GM21723 (cell line): Measurements from ENCODE around the gene RASSF1.
A peak's percentile ranks its signal among the peaks of the same experiment; 100 is the strongest.

Experiments
- ATAC-seq: cut with Tn5 transposase; IDR thresholded peaks from one replicate; pipeline ENCODE4 v1.9.1; 2021; ENCODE audit warnings: mild to moderate bottlenecking, moderate library complexity; ENCODE audit not compliant: unreplicated experiment

Gene RASSF1

DNA sequence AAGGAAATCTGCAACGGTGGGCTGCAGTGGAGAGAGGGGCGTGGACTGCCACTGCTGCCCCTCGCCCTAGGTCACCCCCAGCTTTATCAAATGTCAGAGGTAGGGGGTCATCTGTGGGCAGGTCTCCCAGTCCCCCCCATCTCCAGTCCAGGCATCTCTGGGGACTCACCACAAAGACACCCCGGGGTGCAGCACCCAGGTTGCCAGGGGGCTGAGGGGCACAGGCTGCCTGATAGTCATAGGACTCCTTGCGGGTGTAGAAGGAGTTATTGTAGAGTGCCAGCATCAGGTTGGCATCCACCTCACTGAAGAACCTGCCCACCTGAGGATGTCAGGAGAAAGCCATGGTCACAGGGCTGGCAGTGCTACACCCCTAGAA, 25.2 kb upstream of the RASSF1 start:
- ATAC-seq: no peak

DNA sequence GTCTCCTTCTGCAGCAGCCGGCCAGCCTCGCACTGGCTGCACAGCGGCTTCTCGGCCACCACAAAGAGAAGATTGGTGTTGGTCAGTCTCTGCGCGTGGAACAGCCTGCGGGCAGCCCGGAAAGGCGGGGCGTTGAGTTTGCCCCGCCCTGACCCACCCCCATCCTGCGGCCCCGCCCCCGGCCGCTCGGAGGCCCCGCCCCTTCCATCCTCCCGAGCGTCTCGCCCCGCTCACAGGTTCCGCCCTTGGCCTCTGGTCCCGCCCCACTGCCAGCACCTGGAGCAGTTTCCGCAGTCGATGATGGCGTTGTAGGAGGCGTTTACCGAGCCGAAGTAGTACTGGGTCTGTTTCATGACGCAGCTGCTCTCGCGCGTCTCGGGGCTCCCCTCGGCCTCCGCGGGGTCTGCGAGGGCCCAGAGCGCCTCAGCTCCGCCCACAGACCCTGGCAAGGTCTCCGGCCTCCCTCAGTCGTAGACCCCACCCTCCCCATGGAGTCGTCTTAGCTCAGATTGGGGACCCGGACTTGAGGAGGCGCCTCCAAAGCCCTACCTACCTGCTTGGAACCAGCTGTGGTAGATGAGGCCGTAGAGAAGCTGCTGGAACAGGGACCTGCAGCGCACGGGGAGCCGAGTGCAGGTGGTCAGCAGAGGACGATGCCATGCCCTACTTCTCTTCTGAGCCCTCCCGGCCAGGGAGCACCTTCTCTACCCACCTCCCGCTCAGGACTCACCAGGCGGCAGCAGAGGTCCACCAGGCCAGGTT, 24.6 kb upstream of the RASSF1 start:
- ATAC-seq: peak; percentile 85

DNA sequence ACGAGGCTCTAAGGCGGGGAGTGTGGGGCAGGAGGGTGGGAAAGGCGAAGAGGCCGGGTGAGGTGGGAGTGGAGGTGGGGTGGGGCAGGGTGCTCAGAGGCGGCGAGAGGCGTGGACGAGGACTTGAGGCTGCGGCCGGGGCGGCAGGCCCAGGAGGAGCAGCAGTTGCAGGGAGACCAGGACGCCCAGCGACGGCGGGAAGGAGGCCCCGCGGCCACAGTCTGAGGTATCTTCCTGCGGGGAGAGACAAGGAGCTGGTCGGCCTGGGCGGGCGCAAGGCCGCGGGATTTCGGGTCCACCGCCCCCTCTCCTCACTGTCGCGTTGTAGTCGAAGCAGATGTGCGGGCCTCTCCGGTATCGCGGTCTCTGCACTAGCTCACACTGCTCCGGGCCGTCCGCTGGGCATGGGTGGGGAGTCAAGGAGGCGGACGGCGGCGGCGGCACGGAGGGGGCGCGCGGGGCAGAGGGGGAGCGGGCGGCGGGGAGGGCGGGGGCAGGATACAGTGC, 24.0 kb upstream of the RASSF1 start:
- no peak for ATAC-seq

GRCh38 chr3:50359760-50360110, 19.1 kb upstream of the RASSF1 start:
- ATAC-seq: peak; percentile 15

- peak; percentile 99 for ATAC-seq
Observed at GRCh38 chr3:50358911-50359759, 18.5 kb upstream of the RASSF1 start, which contains the start of gene TMEM115. TSS of gene TMEM115 (minus strand) at chr3:50359521. CDS start at chr3:50359063, 458 bp downstream.

DNA sequence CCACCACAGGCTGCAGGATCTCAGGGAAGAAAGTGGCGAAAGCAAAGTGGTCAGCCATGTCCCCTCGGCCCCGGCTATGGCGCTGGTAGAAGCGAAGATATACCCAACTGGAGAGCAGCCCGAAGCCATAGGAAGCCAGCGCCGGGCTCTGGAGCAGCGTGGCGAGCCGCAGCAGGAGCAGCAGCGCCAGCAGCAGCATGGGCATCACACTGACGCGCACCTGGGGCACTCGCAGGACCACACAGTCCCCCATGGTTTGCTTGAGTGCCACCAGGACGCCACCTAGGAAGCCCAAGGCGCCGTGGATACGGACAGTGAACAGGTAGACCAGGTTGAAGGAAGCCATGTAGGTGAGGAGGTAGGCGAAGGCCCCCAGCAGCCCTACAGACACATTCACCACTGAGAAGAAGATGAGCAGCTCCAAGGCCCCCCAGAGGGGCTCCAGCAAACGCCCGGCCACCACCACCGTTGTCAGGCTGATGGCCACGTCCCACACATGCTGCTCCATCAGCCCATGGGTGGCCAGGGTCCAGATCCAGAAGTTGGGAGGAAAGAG, 17.8 kb upstream of the RASSF1 start:
- no peak for ATAC-seq

- no peak for ATAC-seq
Observed at GRCh38 chr3:50357481-50357880, 16.8 kb upstream of the RASSF1 start.

GRCh38 chr3:50356553-50356952, 15.9 kb upstream of the RASSF1 start:
- ATAC-seq: no peak

GRCh38 chr3:50355829-50356552, 15.4 kb upstream of the RASSF1 start:
- ATAC-seq: no peak

DNA sequence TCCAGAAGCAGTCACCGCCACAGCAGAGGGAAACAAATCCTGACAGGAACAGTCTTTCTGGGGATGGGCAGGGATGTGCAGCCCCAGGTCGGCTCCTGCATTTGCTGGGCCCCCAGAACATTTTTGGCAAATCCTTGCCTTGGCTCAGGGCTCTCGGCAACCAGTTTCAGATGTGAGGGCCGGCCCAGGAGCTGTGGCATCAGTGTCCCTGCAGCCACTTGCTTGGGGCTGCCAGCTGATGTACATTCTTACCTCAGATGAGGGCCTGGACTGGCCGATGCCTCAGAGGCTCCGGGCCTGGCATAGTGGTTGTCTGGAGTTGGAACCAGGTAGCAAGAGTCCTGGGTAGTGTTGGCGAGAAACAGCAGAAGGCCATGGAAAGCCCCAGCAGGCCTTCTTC, 14.2 kb upstream of the RASSF1 start:
- no peak for ATAC-seq

DNA sequence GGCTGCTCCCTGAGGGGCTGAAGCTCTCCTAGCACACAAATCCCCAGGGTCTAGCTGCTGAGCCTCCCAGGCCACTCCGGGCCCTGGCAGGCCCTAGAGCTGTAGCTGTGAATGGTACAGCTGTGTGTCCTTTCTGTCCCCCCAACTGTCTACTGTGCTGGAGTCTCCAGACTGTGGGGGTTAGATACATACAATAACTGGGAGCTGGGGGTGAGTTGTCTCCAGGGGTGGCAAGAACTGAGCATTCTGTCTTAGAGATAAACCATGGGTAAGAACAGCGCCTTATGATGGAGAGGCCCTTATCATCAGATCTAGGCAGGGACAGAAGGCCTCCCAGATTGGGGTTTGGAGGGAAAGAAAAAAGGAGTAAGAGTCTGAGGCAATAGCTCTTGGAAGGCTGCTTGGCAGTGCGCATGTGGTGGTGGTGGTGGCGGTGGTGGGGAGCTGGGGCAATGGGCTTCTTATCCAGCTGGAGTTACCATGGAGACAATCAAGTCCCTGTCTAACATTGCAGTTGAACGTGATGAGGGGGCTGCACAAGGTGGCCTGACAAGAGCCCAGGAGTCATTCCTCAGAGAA, 13.6 kb upstream of the RASSF1 start:
- no peak for ATAC-seq

- ATAC-seq: no peak
Observed at GRCh38 chr3:50353245-50354004, 12.8 kb upstream of the RASSF1 start.

DNA sequence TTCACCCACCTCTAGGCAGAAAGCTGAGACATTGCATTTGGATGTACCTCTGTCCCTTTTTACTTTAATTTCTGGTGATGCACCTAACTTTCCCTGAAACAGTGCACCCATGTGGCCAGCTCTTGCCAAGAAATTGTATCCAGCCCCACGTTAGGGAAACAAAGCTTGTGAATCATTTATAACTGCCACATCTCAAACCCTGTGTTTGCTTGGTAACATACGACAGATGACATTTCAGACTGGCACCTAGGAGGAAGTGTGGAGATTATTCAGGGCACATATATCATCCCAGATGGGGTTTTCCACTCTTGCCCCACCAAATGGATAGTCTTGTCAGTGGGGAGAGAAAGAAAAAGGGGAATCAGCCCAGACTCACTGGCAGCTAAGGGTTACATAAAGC, 12.1 kb upstream of the RASSF1 start:
- no peak for ATAC-seq

- ATAC-seq: no peak
Observed at GRCh38 chr3:50351323-50351697, 10.7 kb upstream of the RASSF1 start.

DNA sequence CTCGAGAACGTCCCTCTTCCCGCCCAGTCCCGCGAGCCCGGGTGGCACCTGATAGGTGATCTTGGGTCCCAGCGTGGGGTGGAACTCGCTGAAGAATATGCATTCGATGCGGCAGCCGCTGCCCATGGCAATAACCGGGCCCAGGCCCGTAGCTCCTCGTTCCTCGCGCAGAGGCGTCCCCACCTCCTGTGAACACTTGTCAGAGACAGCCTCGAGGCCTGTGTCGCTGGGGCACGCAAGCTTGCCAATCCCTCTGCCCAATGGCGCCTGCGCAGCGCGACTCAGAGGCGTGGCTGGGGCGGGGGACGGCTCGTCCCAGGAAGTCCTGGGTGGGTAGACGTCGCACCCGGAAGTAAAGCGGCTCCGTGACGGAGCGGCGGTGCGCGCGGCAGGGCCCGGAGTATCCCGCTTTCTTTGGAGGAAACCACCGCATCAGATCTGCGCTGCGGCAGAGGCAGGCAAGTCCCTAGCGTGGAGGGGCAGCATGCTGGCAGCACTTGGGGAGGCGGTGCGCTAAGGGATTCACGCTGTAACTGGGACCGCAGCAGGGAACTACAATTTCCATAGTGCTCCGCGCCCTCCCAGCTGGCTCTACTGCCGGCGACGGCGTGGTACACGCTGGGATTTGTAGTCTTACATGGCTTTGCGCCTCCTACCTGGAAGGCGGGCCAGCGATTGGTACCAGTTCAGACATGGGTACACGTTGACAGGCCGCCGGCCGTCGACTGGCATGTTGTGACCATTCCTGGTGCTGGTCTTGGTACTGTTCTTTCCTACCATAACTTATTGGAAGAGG, 10.1 kb upstream of the RASSF1 start, which contains the start of the genes CYB561D2 and NPRL2:
CYB561D2 (plus strand) TSS at position 336 of the 796 bp plus-strand sequence. CDS start 572 bp downstream, outside the sequence.
NPRL2 (minus strand) TSS at position 249 of the 796 bp plus-strand sequence; CDS start at position 126, 123 bp downstream.
- ATAC-seq: peak; percentile 86

GRCh38 chr3:50350213-50350526, 9.5 kb upstream of the RASSF1 start:
- ATAC-seq: no peak

GRCh38 chr3:50347187-50347813, 6.7 kb upstream of the RASSF1 start:
- ATAC-seq: no peak

DNA sequence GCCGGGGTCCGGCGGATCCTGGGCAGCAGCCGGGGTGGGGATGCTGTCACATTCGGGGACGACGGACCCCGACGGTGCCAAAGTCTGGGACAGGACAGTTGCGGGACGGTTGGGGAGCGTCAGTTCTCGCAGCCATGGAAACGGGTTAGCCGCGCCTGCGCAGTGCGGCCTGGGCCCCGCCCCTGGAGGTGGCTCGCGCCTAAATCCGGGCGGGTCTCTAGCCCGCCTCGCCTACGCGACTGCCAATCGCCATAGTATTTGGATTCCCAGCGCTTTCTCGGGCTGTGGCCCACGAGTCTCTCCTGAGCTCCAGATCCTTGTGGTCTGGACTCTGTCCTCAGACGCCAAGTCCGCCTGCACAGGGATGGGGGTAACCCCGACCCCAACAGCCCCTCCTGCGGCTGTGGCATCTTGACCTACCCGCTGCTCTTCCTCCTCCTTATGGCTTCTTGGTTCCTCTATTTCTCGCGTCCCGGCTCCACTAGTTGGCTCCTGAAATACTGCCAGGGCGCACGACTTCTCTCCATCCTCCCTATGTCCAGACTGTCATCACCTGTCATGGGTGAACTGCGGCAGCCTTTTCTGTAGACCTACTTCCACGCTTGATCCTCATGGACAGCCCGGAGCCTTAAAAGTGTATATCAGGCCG, 5.1 kb upstream of the RASSF1 start, which contains the start of gene ZMYND10:
ZMYND10 (minus strand) TSS at position 147 of the 649 bp plus-strand sequence. CDS start 153 bp downstream, outside the sequence.
- no peak for ATAC-seq
